HEK293 (cell line): ENCODE measurements around the gene CDK4.

Experiments used
- ATF2 ChIP-seq: fragments of 450-650 bp; formaldehyde crosslinking; IDR thresholded peaks from 2 replicates; pipeline ENCODE4 v1.5.1; 2016; ENCODE audit warnings: missing biosample characterization, missing genetic modification characterization, low read depth
- EGR2 ChIP-seq: fragments of 450-650 bp; formaldehyde crosslinking; IDR thresholded peaks from 2 replicates; pipeline ENCODE4 v1.5.1; 2016; ENCODE audit warnings: low read depth, missing biosample characterization, missing genetic modification characterization
- KLF10 ChIP-seq: fragments of 450-650 bp; IDR thresholded peaks from 2 replicates; pipeline ENCODE4 v1.5.1; 2018; ENCODE audit warnings: missing biosample characterization, mild to moderate bottlenecking, missing genetic modification characterization
- MYNN ChIP-seq: fragments of 450-650 bp; formaldehyde crosslinking; IDR thresholded peaks from 2 replicates; pipeline ENCODE4 v1.5.1; 2016; ENCODE audit warnings: missing biosample characterization, missing genetic modification characterization, borderline replicate concordance
- MZF1 ChIP-seq: fragments of 450-650 bp; formaldehyde crosslinking; IDR thresholded peaks from 2 replicates; pipeline ENCODE4 v1.5.1; 2017; ENCODE audit warnings: missing biosample characterization, missing genetic modification characterization, borderline replicate concordance
- REST ChIP-seq: fragments of 450-650 bp; formaldehyde crosslinking; IDR thresholded peaks from 2 replicates; pipeline ENCODE4 v1.5.1; 2016; ENCODE audit warnings: missing biosample characterization, missing genetic modification characterization
- TRIM28 ChIP-seq: IDR thresholded peaks from 2 replicates; pipeline ENCODE4 v1.6.1; 2011; ENCODE audit warnings: low read length, control low read depth, borderline replicate concordance
- ZBTB17 ChIP-seq: fragments of 450-650 bp; formaldehyde crosslinking; IDR thresholded peaks from 2 replicates; pipeline ENCODE4 v1.5.1; 2016; ENCODE audit warnings: missing biosample characterization, missing genetic modification characterization
- ZBTB21 ChIP-seq: fragments of 450-650 bp; formaldehyde crosslinking; IDR thresholded peaks from 2 replicates; pipeline ENCODE4 v1.5.1; 2017; ENCODE audit warnings: missing biosample characterization, missing genetic modification characterization
- ZEB2 ChIP-seq: fragments of 450-650 bp; formaldehyde crosslinking; IDR thresholded peaks from 2 replicates; pipeline ENCODE4 v1.5.1; 2016; ENCODE audit warnings: missing biosample characterization, missing genetic modification characterization
- ZFP69B ChIP-seq: fragments of 450-650 bp; formaldehyde crosslinking; IDR thresholded peaks from 2 replicates; pipeline ENCODE4 v1.5.1; 2016; ENCODE audit warnings: missing biosample characterization, missing genetic modification characterization
- ZNF138 ChIP-seq: fragments of 450-650 bp; formaldehyde crosslinking; IDR thresholded peaks from 2 replicates; pipeline ENCODE4 v1.5.1; 2016; ENCODE audit warnings: missing biosample characterization, missing genetic modification characterization, borderline replicate concordance
- ZNF175 ChIP-seq: fragments of 450-650 bp; formaldehyde crosslinking; IDR thresholded peaks from 2 replicates; pipeline ENCODE4 v1.5.1; 2016; ENCODE audit warnings: missing biosample characterization, missing genetic modification characterization
- ZNF214 ChIP-seq: fragments of 450-650 bp; formaldehyde crosslinking; IDR thresholded peaks from 2 replicates; pipeline ENCODE4 v1.5.1; 2017; ENCODE audit warnings: missing biosample characterization, mild to moderate bottlenecking, missing genetic modification characterization, borderline replicate concordance
- ZNF266 ChIP-seq: fragments of 450-650 bp; formaldehyde crosslinking; IDR thresholded peaks from 2 replicates; pipeline ENCODE4 v1.5.1; 2016; ENCODE audit warnings: missing biosample characterization, missing genetic modification characterization, low read depth
- ZNF280D ChIP-seq: fragments of 450-650 bp; formaldehyde crosslinking; IDR thresholded peaks from 2 replicates; pipeline ENCODE4 v1.5.1; 2016; ENCODE audit warnings: missing biosample characterization, missing genetic modification characterization
- ZNF354C ChIP-seq: fragments of 450-650 bp; formaldehyde crosslinking; IDR thresholded peaks from 2 replicates; pipeline ENCODE4 v1.5.1; 2016; ENCODE audit warnings: missing biosample characterization, missing genetic modification characterization, low read depth, borderline replicate concordance
- ZNF449 ChIP-seq: fragments of 450-650 bp; formaldehyde crosslinking; IDR thresholded peaks from 2 replicates; pipeline ENCODE4 v1.5.1; 2017; ENCODE audit warnings: missing biosample characterization, mild to moderate bottlenecking, missing genetic modification characterization, moderate library complexity
- ZNF518A ChIP-seq: fragments of 450-650 bp; formaldehyde crosslinking; conservative IDR thresholded peaks from 2 replicates; pipeline ENCODE4 v1.5.1; 2016; ENCODE audit warnings: low read depth, missing biosample characterization, missing genetic modification characterization
- ZNF521 ChIP-seq: fragments of 450-650 bp; formaldehyde crosslinking; IDR thresholded peaks from 2 replicates; pipeline ENCODE4 v1.5.1; 2017; ENCODE audit warnings: missing biosample characterization, mild to moderate bottlenecking, missing genetic modification characterization
- ZNF544 ChIP-seq: fragments of 450-650 bp; formaldehyde crosslinking; IDR thresholded peaks from 2 replicates; pipeline ENCODE4 v1.5.0; 2017; ENCODE audit warnings: missing biosample characterization, missing genetic modification characterization
- ZNF580 ChIP-seq: fragments of 450-650 bp; formaldehyde crosslinking; IDR thresholded peaks from 2 replicates; pipeline ENCODE4 v1.5.1; 2016; ENCODE audit warnings: missing biosample characterization, missing genetic modification characterization
- ZNF610 ChIP-seq: fragments of 450-650 bp; formaldehyde crosslinking; IDR thresholded peaks from 2 replicates; pipeline ENCODE4 v1.5.1; 2016; ENCODE audit warnings: missing biosample characterization, missing genetic modification characterization, borderline replicate concordance
- ZNF654 ChIP-seq: fragments of 450-650 bp; formaldehyde crosslinking; IDR thresholded peaks from 2 replicates; pipeline ENCODE4 v1.5.1; 2016; ENCODE audit warnings: low read depth, missing biosample characterization, missing genetic modification characterization

CDK4 gene

GRCh38 chr12:57771873-57772428, 19.8 kb upstream of the CDK4 start, which contains the start of gene METTL1 (continued):
- no peak for TF ChIP-seq ZNF214 (tag by site-specific recombination)
- peak; percentile 55; the same call in 1 of the 2 replicates for TF ChIP-seq ZNF610 (tag by site-specific recombination)
- TF ChIP-seq ZNF280D (tag by site-specific recombination), result no peak; the same call in 1 of the 2 replicates
- TF ChIP-seq ZBTB21 (tag by site-specific recombination), result peak; percentile 95
- no peak for TF ChIP-seq ZNF266 (tag by site-specific recombination)
- no peak for TF ChIP-seq ZNF521 (tag by site-specific recombination)
- peak; percentile 75; the same call in 1 of the 2 replicates for TF ChIP-seq TRIM28
- no peak for TF ChIP-seq ZNF518A
- TF ChIP-seq ZNF544 (tag by site-specific recombination), result no peak
- peak; percentile 97 for TF ChIP-seq ZNF449 (tag by site-specific recombination)
- peak; percentile 42; the same call in 1 of the 2 replicates for TF ChIP-seq REST
- peak; percentile 58 for TF ChIP-seq EGR2
- TF ChIP-seq ZNF580 (tag by site-specific recombination), result peak; percentile 83; the same call in 1 of the 2 replicates
- TF ChIP-seq ATF2 (tag by site-specific recombination), result peak; percentile 6; the same call in 1 of the 2 replicates
- peak; percentile 90 for TF ChIP-seq KLF10 (tag by site-specific recombination)
- peak; percentile 66; the same call in 1 of the 2 replicates for TF ChIP-seq MYNN
- TF ChIP-seq ZNF354C, result no peak
- TF ChIP-seq ZEB2, result peak; percentile 97
- TF ChIP-seq ZFP69B, result peak; percentile 51
- TF ChIP-seq MZF1 (tag by site-specific recombination), result 0 out of 2 replicates have a peak, but pooled peaks have one; percentile 12
- no peak for TF ChIP-seq ZNF654 (tag by site-specific recombination)
- peak; percentile 99 for TF ChIP-seq ZBTB17 (tag by site-specific recombination)
- TF ChIP-seq ZNF175 (tag by site-specific recombination), result no peak
- no peak for TF ChIP-seq ZNF138 (tag by site-specific recombination)
